ENCODE data around the gene MINAR1. TPM values are rescaled to one million over a fixed set of nuclear protein-coding genes. Genes with fewer than 3 reads are reported as not detected.

Gene MINAR1, protein sequence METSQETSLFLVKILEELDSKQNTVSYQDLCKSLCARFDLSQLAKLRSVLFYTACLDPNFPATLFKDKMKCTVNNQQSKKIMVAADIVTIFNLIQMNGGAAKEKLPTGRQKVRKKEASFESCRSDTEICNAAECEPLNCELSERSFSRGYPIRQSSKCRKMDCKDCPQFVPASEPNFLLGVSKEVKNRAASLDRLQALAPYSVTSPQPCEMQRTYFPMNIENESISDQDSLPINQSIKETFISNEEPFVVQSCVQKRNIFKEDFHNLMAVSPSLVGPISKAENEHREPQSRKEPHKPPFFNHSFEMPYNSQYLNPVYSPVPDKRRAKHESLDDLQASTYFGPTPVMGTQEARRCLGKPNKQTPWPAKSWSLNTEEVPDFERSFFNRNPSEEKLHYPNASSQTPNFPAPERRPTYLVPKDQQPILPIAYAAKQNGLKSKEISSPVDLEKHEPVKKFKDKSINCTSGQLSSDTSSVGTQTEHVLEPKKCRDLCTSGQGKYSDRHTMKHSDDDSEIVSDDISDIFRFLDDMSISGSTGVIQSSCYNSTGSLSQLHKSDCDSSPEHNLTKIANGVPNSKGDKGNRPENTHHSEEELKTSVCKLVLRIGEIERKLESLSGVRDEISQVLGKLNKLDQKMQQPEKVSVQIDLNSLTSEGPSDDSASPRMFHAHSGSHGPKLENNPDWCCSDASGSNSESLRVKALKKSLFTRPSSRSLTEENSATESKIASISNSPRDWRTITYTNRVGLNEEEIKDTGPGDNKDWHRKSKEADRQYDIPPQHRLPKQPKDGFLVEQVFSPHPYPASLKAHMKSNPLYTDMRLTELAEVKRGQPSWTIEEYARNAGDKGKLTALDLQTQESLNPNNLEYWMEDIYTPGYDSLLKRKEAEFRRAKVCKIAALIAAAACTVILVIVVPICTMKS
- total RNA-seq, result 1.9 and 2.0 TPM in 2 replicates
- long read RNA-seq, result 0 reads

GRCh38 chr15:79431636-79432344, at the start of gene MINAR1:
Gene MINAR1 (plus strand): TSS chr15:79432336. CDS start chr15:79456148, 23,812 bp downstream.
- H3K36me3 Mint-ChIP-seq (ENCODE audit: low read depth), result no peaks in the 10 kb centered on the region
- H3K4me1 Mint-ChIP-seq, result peaks cover 34% of the 10 kb centered on the region
- H3K27ac Mint-ChIP-seq (ENCODE audit: unreplicated experiment), result no peak within 1 kb of the TSS
- peak; percentile 54 for DNase-seq (ENCODE audit: low read depth, low spot score)
- no peaks in the 10 kb centered on the region for H3K9me3 Mint-ChIP-seq
- H3K27me3 Mint-ChIP-seq (ENCODE audit: low read depth), result peaks cover 96% of the 10 kb centered on the region
- TF ChIP-seq, protein P1, sequence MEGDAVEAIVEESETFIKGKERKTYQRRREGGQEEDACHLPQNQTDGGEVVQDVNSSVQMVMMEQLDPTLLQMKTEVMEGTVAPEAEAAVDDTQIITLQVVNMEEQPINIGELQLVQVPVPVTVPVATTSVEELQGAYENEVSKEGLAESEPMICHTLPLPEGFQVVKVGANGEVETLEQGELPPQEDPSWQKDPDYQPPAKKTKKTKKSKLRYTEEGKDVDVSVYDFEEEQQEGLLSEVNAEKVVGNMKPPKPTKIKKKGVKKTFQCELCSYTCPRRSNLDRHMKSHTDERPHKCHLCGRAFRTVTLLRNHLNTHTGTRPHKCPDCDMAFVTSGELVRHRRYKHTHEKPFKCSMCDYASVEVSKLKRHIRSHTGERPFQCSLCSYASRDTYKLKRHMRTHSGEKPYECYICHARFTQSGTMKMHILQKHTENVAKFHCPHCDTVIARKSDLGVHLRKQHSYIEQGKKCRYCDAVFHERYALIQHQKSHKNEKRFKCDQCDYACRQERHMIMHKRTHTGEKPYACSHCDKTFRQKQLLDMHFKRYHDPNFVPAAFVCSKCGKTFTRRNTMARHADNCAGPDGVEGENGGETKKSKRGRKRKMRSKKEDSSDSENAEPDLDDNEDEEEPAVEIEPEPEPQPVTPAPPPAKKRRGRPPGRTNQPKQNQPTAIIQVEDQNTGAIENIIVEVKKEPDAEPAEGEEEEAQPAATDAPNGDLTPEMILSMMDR (conservative IDR thresholded peaks at IDR 0.05), result peak; percentile 41
- H3K4me3 Mint-ChIP-seq, result peak within 1 kb of the TSS; percentile 82

DNA sequence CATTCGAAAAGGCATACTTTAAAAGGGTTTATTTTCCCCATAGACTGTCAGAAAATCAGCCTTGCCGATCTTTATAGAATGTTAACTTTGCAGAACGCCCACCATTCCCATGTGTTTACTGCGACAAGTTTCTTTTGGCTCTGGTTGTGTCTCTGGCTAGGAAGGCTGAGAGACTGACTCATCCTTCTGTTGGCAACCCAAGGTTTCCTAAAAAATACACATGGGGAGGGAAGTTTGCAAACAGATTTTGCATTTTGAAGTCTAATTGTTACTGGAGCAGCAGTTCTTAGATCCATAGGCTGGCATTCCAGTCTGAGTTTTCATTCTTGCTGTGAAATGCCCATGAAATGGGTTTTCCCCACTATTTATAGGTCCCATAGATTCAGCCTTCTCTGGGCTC, 37.9 kb upstream of the MINAR1 start:
- H3K27me3 Mint-ChIP-seq (ENCODE audit: low read depth), result no peaks in the 10 kb centered on the region
- no peak overlapping the region for H3K27ac Mint-ChIP-seq (ENCODE audit: unreplicated experiment)
- no peak overlapping the region for H3K4me3 Mint-ChIP-seq
- H3K4me1 Mint-ChIP-seq, result no peaks in the 10 kb centered on the region
- DNase-seq (ENCODE audit: low read depth, low spot score), result no peak
- peaks cover 8% of the 10 kb centered on the region for H3K36me3 Mint-ChIP-seq (ENCODE audit: low read depth)
- H3K9me3 Mint-ChIP-seq, result peaks cover 17% of the 10 kb centered on the region
- TF ChIP-seq, protein P1 (conservative IDR thresholded peaks at IDR 0.05), result no peak

- no peak for DNase-seq (ENCODE audit: low read depth, low spot score)
- Mint-ChIP-seq H3K4me1 (no peaks in the 10 kb centered on the region), H3K4me3 (no peak overlapping the region), H3K27me3 (ENCODE audit: low read depth) (no peaks in the 10 kb centered on the region), H3K27ac (ENCODE audit: unreplicated experiment) (no peak overlapping the region), H3K9me3 (no peaks in the 10 kb centered on the region), H3K36me3 (ENCODE audit: low read depth) (no peaks in the 10 kb centered on the region)
- TF ChIP-seq, protein P1 (conservative IDR thresholded peaks at IDR 0.05), result no peak
Measured at GRCh38 chr15:79396850-79397249, 35.3 kb upstream of the MINAR1 start.

DNA sequence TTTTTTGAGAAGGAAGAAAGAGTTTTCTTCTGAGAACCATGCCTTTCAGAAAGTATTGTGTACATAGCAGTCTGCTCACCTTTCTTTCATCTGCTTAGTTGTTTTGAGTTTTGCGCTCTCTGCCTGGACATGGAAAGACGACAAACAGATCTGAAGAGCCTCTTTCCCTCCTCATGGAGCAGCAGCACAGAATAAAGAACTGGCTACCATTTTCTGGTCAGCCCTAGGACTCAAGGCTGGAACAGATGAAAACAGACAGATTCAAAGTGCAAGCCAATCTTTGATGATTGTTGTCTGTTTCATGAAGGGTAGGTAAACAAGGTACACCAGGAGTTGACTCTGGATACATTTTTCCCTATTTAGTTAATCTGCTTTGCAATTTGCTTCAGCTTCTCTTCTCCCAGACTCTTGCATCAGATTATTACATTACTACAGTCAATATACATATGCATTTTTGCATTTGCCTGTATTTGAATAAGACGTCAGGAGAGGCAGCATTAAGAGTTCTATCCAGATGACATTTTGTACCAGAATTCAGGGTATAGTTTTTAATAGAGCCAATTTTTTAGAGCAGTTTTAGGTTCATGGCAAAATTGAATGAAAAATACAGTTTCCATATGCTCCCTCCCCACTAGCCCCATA, 34.7 kb upstream of the MINAR1 start:
- Mint-ChIP-seq H3K27ac (ENCODE audit: unreplicated experiment) (no peak overlapping the region), H3K9me3 (no peaks in the 10 kb centered on the region), H3K36me3 (ENCODE audit: low read depth) (no peaks in the 10 kb centered on the region), H3K4me1 (no peaks in the 10 kb centered on the region), H3K4me3 (no peak overlapping the region), H3K27me3 (ENCODE audit: low read depth) (no peaks in the 10 kb centered on the region)
- no peak for DNase-seq (ENCODE audit: low read depth, low spot score)
- TF ChIP-seq, protein P1 (conservative IDR thresholded peaks at IDR 0.05), result no peak

GRCh38 chr15:79399606-79400005, 32.5 kb upstream of the MINAR1 start:
- Mint-ChIP-seq H3K9me3 (no peaks in the 10 kb centered on the region), H3K4me1 (no peaks in the 10 kb centered on the region), H3K4me3 (no peak overlapping the region), H3K27ac (ENCODE audit: unreplicated experiment) (no peak overlapping the region), H3K36me3 (ENCODE audit: low read depth) (no peaks in the 10 kb centered on the region), H3K27me3 (ENCODE audit: low read depth) (no peaks in the 10 kb centered on the region)
- no peak for DNase-seq (ENCODE audit: low read depth, low spot score)
- TF ChIP-seq, protein P1 (conservative IDR thresholded peaks at IDR 0.05), result no peak

Measured in neural crest cell (in vitro differentiated cells).